Lower leg skin (tissue), 3 donors: ENCODE results near the gene ERC1.

Experiments
- POLR2A ChIP-seq, 2 donors: fragments of 450-650 bp; IDR thresholded peaks; one replicate each; pipeline ENCODE4 v1.6.1; 2016 to 2017; ENCODE audit warnings: antibody characterized with exemption in 2 of 2, mild to moderate bottlenecking in 1 of 2, moderate library complexity in 1 of 2
- TF ChIP-seq, protein P1 (sequence below), 3 donors: fragments of 450-650 bp; IDR thresholded peaks; one replicate each; pipeline ENCODE4 v1.5.1; 2016; ENCODE audit warnings: antibody characterized with exemption in 3 of 3, mild to moderate bottlenecking in 3 of 3, moderate library complexity in 2 of 3

DNA sequence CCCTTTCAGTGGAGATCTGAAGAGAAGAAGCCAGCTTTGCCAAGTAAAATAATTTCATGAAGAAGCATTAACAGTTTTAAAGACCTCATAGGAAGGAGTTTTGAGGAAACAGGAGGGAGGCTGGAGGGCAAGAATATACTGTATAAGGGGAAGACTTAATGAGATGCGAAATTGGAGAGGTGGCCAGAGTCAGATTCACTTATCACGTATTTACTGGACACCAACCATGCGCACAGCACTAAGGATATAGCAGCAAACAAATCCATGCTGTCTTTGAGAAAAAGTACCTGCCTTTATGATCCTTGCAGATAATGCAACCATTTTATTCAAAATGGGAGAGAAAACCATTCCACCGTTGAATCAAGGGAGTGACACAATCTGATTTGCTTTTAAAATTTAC, 100.3 kb downstream of the ERC1 start:
- TF ChIP-seq, protein P1, sequence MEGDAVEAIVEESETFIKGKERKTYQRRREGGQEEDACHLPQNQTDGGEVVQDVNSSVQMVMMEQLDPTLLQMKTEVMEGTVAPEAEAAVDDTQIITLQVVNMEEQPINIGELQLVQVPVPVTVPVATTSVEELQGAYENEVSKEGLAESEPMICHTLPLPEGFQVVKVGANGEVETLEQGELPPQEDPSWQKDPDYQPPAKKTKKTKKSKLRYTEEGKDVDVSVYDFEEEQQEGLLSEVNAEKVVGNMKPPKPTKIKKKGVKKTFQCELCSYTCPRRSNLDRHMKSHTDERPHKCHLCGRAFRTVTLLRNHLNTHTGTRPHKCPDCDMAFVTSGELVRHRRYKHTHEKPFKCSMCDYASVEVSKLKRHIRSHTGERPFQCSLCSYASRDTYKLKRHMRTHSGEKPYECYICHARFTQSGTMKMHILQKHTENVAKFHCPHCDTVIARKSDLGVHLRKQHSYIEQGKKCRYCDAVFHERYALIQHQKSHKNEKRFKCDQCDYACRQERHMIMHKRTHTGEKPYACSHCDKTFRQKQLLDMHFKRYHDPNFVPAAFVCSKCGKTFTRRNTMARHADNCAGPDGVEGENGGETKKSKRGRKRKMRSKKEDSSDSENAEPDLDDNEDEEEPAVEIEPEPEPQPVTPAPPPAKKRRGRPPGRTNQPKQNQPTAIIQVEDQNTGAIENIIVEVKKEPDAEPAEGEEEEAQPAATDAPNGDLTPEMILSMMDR (IDR thresholded peaks at IDR 0.05), result no peak
- TF ChIP-seq POLR2A (IDR thresholded peaks at IDR 0.05), result no peak
